NCI-H2107 treated with DMSO at 0.1 percent for 48 hours (cell line): ENCODE measurements around the gene ZNF302.
A peak's percentile ranks its signal among the peaks of the same experiment; 100 is the strongest.

Experiments used
- DNase-seq: peaks from one replicate; lab custom pipeline; 2025; ENCODE audit not compliant: unreplicated experiment; lab: John Stamatoyannopoulos, UW

The ZNF302 gene

DNA sequence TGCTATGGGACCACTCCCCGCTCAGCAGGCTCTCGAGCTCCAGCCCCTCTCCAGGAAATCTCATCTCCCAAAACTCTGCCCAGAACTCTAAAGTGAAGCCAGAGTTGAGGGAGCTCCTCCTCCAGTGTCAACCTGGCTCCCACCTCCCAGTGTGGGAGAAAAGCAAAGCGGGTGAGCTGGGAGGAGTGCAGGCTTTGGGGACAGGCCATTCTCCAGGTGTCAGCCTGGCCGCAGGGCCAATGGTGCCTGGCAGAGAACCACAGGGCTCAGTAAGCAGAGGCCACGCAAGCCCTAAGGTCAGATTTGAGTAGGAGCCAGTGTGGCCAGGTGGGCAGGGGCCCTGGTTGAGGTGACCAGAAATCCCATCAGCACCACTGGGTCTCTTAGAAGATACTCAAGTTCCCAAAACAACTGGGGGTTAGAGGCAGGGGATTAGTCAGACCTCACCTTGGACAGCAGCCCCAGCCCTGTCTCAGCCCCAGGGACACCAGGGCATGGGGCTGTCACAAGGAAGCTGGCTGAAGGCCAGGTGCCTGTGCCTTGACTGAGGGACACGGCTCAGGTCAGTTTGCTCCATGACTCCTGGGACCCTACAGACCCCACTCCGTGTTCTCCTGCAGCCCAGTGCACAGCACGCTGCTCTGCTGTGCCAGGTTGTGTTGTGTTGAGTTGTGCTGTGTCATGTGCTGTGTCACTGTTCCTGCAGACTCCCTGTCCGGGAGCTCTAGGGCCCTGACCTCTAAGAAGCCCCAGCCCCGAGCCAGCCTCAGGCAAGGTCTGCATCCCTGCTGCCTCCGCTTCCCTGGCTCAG, 53.7 kb downstream of the ZNF302 start:
- DNase-seq, result no peak

DNA sequence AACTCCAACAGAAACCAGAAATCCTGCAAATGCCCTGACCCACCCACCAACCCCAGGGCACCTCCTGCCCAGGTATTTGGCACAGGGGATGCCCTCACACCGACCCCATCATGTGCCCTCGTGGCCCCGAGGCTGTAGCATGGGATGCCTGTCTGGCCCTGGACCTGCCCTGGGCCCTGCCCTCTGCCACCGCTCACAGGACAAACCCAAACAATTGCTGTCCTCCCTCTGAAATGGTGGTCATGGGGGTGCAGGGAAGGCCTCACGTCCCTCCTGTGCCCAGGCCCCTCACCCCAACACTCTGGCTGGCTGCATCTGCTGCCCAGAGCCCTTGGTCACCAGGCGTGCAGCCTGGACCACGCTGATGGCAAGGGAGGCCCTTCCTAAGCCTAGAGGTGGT, 54.5 kb downstream of the ZNF302 start:
- DNase-seq, result no peak

DNA sequence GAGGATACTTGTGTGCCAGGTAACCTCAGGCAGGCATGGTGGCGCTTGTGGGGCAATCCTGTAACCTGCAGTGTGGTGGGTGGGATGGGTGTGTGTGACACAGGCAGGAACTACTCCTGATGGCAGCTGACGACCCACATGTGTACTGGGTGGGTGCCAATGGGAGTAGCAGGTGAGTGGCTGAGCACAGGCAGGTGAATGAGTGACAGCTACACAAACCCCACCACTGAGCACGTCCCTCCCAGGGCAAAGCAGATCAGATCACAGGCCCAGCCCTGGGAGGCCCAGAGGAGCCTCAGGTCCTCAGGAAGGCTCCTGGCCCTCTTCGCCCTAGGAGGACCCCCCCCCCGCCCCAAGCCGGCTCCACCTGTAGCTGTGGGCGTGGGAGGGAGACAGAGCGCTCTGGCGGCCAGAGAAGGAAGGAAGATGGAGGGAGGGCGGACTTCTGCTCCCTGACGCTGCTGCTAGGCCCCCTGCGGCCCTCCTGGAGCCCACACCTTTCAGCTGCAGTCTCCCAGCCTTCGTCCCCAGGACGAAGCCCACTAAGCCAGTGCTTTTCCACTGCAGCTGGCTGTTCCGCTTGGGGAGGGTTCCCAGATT, 55.2 kb downstream of the ZNF302 start:
- no peak for DNase-seq

- no peak for DNase-seq
Measured at GRCh38 chr19:34733266-34733745, 55.8 kb downstream of the ZNF302 start.

DNA sequence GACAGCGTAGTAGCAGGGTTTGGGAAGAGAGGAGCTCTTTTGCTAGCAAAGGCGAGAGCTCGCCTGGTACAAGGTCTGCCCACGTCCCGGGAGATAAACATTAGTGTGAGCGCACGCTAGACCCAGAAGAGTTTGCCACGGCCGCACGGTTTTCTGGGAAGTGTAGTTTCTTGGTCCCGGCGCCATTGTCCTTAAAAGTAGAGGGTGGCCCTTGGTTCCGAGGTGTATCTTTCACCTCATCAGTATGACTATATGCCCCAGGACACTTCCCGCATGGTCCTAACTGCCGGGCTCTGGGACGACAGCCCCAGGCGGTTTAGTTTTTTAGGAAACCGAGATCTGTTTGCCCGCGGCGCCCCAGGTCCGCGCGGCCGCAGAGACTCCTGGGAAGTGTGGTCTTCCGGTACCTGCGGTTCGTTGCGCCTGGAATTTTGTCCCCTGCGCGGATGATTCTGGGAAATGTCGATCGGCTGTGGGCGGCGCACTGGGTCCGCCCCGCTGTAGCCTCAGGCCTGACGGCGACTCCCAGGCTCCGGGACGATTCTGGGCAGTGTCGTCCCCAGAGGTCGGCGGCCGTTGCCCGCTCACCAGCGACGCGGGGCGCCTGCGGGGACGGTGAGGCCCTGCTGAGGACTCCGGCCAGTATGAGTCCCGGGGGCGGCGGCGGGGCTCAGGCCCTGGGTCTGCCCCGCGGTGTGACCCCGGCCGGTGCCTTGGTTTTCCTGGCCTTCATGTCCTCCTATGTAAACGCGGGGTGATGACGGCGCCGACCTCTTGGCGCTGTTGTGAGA, 56.5 kb downstream of the ZNF302 start, which contains the start of gene ZNF181:
Gene ZNF181 (plus strand): TSS at position 498 of the 791 bp plus-strand sequence. CDS start 795 bp downstream, outside the sequence.
- DNase-seq, result peak; percentile 89

GRCh38 chr19:34734537-34735103, 57.1 kb downstream of the ZNF302 start:
- DNase-seq, result peak; percentile 53
